Measurements from ENCODE around the gene LCE7A.

LCE7A gene, protein sequence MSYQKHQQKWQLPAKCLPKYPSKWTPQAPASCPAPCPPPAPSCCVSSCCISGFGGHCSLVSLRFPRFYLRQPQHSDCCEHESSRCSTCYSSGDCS

DNA sequence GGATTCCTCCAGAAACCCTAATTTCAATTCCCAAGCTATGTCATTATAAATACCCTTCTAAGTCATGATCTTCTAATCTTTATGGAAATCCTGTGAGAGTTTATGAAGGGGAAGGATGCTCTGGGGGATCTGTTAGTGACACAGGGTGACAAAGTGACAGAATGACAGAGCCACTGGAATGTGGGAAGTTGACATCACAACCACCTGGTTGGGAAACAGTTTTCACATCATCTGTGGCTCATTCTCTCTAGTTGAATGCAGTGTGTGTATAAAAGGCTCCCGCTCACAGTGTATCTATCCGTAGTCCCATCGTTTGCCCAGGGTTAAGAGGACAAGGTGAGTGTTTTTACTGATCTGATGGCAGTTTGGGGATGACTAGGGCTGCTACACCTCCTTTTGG lies at the start of gene LCE7A:
TSS of gene LCE7A (plus strand) at position 301 of the 400 bp plus-strand sequence. CDS start 702 bp downstream, outside the sequence.
- no peak for DNase-seq

GRCh38 chr1:152811050-152811449 lies 48.7 kb upstream of the LCE7A start:
- DNase-seq, result no peak

DNA sequence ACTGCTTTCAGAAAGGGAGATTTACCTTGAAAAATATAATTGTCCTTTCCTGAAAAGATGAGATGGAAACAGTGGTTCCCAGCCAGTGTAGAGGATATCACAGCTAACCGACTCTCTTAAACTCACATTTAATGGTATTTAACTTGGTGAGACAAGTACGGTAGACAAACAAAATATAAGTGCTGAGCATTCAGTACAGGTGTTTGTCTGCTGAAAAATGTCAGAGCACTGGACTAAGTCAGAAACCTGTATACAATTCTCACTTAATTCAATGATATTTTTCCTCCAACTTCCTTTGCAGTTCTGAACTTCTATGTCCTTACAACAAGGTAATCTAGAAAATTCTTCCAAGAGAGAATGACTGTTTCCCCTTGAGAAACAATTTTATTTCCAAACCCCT lies 48.1 kb upstream of the LCE7A start, which contains the start of gene LCE1B:
TSS of gene LCE1B (plus strand) at position 301 of the 400 bp plus-strand sequence. CDS start 476 bp downstream, outside the sequence.
- DNase-seq, result no peak

DNA sequence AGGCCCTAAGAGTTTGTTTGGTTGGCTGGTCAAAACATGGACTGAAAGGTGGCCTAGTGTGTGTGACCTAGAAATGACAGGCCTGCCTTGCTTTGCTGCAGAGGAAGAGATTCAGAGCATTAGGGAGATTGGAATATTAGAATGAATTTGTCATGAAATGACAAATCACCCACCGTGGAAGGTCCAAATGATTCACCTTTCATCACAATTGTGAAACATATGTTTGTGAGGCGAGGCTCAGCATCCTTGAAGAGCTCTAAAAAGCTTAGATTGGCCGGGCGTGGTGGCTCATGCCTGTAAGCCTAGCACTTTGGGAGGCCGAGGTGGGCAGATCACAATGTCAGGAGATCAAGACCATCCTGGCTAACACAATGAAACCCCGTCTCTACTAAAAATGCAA lies 42.5 kb upstream of the LCE7A start:
- DNase-seq, result no peak

DNA sequence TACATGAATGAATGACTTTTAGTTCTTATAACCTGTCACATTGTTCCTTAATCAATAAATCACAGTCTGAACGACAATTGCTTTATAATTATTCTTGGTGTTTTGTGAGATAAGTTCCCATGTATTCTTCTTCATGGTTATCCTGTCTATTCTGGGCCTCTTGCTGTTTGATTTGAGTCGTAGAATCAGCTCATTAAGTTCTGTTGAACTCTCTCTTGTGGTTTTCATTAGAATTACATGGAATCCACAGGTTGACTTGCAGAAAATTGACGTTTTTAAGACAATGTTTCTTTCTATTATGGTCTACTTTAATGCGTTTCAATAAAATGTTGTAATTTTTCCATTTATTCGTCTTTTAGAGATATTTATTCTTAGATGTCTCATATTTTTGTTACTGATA lies 36.5 kb upstream of the LCE7A start:
- no peak for DNase-seq

- no peak for DNase-seq
Observed at GRCh38 chr1:152824964-152825363, 34.8 kb upstream of the LCE7A start.

DNA sequence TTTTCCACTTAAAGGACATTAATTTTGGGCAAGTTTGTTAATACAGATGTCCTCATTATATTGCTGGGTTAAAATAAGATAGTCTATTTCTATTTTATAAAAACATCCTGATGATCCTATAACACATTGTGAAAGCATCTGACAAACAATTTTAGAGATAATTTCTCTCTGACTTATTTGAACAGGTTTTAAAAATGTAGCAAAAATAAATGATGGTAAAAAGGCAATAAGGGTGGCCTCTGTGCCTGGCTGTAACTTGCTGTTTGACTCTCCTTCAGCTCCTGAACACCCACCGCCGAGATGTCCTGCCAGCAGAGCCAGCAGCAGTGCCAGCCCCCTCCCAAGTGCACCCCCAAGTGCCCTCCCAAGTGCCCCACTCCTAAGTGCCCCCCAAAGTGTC lies 32.6 kb upstream of the LCE7A start, which contains the start of gene LCE1A:
TSS of gene LCE1A (plus strand) at position 301 of the 400 bp plus-strand sequence. CDS start at position 301, 0 bp downstream.
- DNase-seq, result no peak

GRCh38 chr1:152836870-152837269 lies 22.9 kb upstream of the LCE7A start:
- DNase-seq, result no peak

DNA sequence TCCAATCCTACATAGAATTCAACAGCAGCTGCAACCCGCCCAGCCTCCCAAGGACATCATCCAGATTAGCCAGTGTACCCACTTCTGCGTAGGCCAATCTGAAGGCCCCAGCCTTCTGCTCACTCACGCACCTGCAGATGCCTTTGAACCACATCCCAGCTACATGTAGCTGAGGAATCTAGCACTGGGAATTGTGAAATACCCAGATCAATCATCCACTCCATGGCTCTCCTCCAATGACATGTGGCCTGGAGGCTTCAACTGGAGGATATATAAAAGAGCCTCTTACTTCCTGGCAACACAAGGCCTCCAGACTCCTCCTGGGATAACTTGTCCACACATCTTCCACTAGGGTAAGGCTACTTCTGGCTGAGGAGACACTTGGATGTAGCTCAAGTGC lies 17.2 kb upstream of the LCE7A start, which contains the start of gene LCE6A:
TSS of gene LCE6A (plus strand) at position 301 of the 400 bp plus-strand sequence. CDS start 665 bp downstream, outside the sequence.
- DNase-seq, result no peak

- no peak for DNase-seq
Observed at GRCh38 chr1:152855661-152856060, 4.1 kb upstream of the LCE7A start.

GRCh38 chr1:152858062-152858461 lies 1.7 kb upstream of the LCE7A start:
- DNase-seq, result no peak

DNA sequence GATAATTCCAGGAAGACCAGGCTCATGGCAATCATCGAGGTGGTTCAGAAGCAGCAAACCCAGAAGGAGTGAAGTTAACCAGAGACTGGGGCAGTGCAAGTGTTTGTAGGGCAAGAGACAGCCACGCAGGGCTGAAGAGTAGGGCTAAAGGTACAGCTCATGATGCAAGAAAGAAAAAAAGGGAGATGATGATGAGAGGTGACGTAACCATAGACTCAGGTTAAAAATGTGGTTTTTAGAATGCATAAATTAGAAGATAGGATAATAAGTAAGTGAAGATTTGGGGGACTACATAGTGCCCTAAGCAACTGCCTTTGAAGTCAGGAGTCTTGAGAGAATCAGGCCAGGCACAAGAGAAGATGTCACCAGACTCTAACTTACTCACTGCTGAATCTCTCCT lies 333 bp downstream of the LCE7A start:
- no peak for DNase-seq

DNA sequence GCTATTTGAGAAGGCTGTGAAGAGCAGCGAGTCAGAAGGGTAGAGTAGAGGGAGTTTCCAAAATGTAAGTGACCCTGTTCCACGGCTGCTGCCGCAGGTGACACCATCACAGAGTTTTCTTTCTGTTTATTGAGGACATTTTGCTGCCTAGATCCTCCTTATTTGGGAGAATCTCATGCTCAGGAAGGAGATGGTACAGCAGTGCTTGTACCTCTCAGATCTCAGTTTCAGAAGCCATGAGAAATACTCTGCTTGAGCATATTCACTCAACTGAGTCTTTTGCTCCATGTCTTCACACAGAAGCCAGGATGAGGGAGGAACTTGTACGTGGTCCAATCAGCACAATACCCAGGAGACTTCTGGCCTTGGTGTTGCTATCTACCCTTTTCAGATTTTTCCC lies 1.6 kb downstream of the LCE7A start:
- no peak for DNase-seq

- no peak for DNase-seq
Observed at GRCh38 chr1:152864443-152864842, 4.6 kb downstream of the LCE7A start.

- peak; percentile 1 to 2 for DNase-seq
Observed at GRCh38 chr1:152866321-152866720, 6.5 kb downstream of the LCE7A start.

GRCh38 chr1:152869808-152870419 lies 10.1 kb downstream of the LCE7A start:
- peak; percentile 40 to 73 for DNase-seq

- DNase-seq, result peak in 1 of 2 donors; percentile 23
Observed at GRCh38 chr1:152870831-152871730, 11.3 kb downstream of the LCE7A start.

DNA sequence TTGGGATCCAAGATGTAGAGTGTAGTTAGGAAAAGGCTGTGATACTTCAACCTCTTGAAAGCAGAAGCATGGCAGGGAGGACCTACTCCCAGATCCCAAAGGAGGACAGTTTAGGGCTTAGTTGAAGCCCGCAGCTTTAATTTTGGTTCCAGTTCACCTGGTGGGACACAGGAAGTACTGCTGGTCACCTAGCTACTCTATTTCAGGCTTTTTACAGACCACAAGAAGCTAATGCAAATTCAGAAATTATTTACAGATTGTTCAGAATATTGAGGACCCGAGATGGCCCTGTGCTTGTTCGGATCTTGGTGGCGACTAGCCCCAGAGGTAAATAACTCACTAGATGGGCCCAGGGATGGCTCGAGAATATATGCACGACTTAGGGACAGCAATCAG lies 11.9 kb downstream of the LCE7A start:
- no peak for DNase-seq

DNA sequence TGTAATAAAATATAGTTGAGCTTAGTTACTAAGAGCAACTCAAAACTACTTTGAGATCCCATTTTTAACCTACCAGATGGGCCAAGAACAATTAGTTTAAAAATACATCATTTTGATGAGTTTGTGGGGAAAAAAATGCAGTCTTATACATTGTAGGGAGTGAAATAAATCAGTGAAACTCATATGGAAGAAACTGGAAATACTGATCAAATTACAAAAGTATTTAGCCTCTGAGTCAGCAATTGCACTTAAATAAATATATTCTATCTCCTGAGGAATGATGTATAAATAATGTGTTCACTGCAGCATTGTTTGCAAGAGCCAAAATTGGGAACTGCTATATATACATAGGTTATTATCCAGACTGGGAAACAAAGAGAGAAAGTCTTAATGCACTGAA lies 13.7 kb downstream of the LCE7A start:
- no peak for DNase-seq

DNA sequence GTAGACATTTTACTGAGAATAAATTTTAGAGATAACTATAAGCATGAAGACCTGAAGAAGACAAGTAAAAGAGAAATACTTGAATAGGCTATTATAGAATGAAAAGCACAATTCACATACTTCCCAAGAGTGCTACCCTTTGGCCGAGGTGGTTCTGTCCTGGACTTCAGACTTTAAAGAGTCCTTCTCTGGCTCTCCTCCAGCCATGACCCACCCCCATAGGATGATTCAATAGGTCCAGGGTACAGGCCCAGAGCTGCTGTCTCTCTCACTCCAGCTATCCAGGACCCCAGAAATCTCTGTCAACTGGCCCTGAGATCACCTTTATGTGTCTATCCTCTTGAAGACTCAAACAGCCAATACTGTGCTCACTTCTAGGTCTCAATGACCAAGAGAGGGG lies 17.0 kb downstream of the LCE7A start:
- no peak for DNase-seq

GRCh38 chr1:152878042-152878441 lies 18.2 kb downstream of the LCE7A start, which contains the start of gene SMCP:
Gene SMCP (plus strand): TSS chr1:152878322. CDS start chr1:152884423, 6,101 bp downstream.
- DNase-seq, result peak in 1 of 2 donors; percentile 46

GRCh38 chr1:152879559-152880198 lies 19.9 kb downstream of the LCE7A start:
- no peak for DNase-seq

DNA sequence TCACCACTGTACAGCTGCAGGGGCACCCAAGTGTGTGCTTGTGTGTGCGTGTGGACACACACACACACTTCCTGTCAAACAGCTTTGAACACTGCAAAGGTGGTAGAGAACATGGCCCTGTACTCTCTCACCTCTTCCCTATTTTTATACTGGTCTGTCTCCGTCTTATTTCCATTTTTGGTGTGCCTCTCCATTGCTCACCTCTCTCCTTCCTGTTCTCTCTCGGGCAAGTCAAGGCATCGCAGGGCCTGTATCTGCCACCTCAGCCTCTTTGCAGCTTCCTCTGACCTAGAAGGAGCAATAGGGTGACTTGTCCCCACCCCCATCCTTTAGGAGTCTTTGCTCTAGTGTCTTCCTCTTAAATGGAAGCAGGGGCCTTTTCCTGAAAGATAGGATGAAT lies 20.5 kb downstream of the LCE7A start:
- no peak for DNase-seq

Data from inflammatory macrophage treated with lipopolysaccharide for 1 hour (primary cell).